RKO (cell line): ENCODE results near the gene C22orf15.

Source experiments
- DNase-seq: peaks from one replicate; pipeline ENCODE4 v3.0.0-alpha.2; 2016; ENCODE audit warnings: low spot score

Gene C22orf15

DNA sequence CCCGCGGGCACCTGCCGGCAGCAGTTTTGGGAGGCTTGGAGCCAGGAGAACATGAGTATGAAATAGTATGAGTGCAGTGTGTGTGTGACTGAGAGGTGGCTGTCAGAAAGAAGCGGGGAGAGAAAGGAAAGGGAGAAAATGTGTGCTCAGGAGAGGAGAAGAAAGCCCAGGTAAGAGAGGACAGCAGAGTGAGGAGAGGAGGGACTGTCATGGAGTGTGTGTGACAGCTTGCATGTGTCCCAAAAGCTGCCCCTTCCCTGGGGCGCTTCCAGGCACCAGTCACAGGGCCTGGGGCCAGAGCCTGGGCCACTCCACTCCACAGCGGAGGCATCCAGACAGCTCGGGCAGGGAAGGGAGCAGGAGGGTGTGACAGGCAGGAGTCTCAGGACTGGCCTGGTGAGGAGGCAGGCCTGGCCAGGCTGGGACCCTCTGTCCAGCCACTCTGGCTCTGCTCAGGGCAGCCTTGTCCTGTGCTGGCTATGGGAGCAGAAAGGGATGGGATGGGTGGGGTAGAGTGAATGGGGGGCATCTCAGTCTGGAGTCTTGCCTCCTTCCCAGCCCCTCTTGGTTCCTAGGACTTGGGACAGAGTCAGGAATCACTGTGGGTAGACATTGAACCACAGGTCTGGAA, 10.8 kb downstream of the C22orf15 start:
- no peak for DNase-seq

DNA sequence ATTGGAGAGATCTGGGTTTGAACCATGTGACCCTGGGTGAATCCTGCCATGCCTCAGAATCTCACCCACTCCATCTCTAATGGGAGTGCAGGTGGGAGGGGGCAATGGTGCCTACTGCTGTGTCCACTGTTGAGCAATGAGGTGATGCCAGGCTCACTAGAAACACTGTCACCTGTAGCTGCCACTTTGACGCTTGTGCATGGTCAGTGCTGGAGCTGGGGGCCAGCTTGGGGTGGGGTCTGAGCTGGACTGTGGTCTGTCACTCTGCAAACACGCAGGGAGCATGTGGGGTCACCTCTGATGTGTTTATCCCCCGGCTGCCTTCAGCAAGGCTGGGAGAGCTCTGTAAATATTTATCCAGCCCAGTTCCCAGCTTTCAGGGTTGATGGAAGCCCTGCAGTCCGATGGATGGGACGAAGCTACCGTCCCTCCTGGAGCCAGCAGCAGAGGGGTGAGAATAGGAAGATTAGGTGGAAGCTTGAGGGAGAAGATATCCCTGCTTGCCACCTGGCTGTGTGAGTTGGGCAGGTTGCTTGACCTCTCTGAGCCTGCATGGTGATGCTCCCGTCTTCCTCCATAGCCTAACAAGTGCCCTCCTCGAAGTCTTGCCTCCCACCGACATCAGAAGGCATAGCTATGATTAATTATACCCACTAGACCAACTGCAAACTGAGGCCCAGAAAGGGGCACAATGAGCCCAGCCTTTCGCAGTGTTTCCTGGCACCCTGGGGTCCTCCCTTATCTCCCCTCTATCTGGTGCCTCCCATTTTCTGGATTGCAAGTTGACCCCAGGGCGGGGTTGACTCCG, 11.5 kb downstream of the C22orf15 start:
- DNase-seq = no peak

DNA sequence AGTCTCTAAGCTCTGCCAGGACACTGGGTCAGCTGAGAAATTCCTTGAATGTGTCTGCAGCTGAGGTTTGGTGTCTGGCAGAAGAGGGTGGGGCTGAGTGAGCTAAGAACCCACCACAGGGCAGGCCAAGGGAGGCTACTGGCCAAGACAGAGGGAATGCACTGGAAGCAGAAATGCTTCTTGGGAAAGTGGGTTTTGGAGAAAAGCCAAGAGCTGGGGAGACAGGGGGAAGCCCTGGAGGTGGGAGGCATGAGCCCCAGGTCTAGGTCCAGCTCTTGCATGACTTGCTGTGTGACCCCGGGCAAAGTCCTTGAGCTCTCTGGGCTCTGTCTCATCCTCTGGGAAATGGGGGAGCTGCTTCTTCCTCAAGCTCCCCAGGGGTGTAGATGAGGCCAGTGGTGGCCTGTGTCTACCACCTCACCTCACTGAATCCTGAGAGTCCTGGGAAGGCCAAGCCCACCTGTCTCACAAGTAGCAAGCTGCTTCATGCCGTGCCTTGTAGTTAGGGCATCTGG, 12.2 kb downstream of the C22orf15 start:
- DNase-seq = no peak

DNA sequence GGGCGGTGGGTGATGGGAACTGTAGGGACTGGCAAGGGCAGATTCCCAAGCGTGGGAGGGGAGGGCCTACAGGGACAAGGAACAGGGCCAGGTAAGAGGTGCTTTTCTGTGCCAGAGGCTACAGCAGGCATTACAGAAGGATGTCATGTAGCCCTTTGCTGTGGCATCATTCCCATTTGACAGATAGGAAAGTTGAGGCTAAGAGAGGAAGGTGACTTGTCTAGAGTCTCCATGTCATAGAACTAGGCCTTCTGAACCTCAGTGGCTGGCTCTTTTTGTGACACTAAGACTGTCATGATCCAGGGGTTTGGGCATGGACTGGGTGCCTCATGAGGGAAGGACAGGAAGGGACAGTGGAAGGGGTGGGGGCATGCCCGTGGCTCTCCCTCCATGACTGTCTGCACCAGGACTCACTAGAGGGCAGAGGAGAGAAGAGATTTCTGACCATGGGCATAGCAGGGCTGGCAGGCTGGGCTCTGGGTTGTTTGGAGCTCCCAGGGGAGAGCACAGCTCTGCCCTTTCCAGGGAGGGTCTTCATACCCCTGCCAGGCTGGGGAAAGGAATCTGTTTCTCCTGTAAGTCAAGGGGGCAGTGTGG, 13.1 kb downstream of the C22orf15 start:
- DNase-seq = no peak

GRCh38 chr22:23777776-23778576, 15.2 kb downstream of the C22orf15 start:
- DNase-seq = no peak

- no peak for DNase-seq
Measured at GRCh38 chr22:23778577-23778900, 15.7 kb downstream of the C22orf15 start.

- DNase-seq = no peak
Measured at GRCh38 chr22:23779083-23779482, 16.3 kb downstream of the C22orf15 start.

DNA sequence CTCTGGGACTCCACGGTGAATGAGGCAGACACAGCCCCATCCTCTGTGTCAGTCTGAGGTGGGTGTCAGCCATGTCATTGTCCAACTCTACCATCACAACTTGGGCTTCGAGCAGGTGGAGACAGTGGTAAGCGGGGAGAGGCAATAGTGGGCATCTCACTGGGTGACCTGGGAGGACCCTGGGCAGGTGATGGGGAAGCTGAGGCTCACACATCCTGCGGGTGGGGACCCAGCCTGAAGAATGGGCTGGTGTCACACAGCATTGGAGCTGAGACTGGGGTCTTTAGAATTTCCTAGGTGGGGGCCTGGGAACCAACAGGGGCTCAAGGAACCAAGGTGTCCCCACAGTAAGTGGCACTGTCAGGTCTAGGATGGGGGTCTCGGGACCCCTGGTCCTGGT, 16.9 kb downstream of the C22orf15 start:
- DNase-seq = no peak

DNA sequence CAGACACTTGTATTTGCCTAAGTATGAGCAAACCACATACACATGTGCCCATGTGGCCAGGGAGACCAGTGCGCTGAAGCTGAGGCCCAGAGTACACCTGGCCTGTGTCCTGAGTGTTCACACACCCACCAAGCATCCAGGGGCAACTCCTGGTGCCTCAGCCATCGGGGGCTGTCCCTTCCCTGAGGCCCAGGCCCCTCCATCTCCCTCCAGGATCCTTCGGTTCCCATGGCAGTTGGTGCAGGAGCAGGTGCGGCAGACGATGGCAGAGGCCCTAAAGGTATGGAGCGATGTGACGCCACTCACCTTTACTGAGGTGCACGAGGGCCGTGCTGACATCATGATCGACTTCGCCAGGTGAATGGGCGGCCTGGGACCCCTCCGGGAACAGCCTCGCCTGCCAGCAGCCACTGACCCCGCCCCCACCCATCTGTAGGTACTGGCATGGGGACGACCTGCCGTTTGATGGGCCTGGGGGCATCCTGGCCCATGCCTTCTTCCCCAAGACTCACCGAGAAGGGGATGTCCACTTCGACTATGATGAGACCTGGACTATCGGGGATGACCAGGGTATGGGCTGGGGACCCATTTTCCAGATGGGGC, 17.5 kb downstream of the C22orf15 start:
- no peak for DNase-seq

DNA sequence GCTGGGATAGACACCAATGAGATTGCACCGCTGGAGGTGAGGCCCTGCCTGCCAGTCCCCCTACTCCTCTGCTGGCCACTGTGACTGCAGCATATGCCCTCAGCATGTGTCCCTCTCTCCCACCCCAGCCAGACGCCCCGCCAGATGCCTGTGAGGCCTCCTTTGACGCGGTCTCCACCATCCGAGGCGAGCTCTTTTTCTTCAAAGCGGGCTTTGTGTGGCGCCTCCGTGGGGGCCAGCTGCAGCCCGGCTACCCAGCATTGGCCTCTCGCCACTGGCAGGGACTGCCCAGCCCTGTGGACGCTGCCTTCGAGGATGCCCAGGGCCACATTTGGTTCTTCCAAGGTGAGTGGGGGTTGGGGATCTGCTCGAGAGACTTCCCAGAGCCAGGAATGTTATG, 18.3 kb downstream of the C22orf15 start:
- DNase-seq = no peak

- DNase-seq = peak; percentile 55
Measured at GRCh38 chr22:23781511-23782183, 18.9 kb downstream of the C22orf15 start.

DNA sequence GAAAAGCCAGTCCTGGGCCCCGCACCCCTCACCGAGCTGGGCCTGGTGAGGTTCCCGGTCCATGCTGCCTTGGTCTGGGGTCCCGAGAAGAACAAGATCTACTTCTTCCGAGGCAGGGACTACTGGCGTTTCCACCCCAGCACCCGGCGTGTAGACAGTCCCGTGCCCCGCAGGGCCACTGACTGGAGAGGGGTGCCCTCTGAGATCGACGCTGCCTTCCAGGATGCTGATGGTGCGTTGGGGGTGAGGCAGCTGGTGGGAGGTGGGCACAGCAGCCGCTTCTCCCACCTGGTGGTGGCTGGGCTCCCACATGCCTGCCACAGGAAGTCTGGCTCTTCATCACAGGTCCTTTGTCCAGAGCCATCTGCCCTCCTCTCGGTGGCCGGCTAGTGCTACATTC, 19.5 kb downstream of the C22orf15 start:
- no peak for DNase-seq

- DNase-seq = no peak
Measured at GRCh38 chr22:23782703-23783102, 19.9 kb downstream of the C22orf15 start.

DNA sequence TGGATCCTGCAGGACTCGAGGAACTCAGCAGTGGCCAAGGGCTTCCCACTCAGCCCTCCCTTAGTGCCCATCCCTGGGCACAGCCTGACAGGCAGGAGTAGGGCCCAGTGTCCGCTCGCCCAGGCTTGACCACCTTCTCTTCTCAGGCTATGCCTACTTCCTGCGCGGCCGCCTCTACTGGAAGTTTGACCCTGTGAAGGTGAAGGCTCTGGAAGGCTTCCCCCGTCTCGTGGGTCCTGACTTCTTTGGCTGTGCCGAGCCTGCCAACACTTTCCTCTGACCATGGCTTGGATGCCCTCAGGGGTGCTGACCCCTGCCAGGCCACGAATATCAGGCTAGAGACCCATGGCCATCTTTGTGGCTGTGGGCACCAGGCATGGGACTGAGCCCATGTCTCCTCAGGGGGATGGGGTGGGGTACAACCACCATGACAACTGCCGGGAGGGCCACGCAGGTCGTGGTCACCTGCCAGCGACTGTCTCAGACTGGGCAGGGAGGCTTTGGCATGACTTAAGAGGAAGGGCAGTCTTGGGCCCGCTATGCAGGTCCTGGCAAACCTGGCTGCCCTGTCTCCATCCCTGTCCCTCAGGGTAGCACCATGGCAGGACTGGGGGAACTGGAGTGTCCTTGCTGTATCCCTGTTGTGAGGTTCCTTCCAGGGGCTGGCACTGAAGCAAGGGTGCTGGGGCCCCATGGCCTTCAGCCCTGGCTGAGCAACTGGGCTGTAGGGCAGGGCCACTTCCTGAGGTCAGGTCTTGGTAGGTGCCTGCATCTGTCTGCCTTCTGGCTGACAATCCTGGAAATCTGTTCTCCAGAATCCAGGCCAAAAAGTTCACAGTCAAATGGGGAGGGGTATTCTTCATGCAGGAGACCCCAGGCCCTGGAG, 20.7 kb downstream of the C22orf15 start:
- DNase-seq = no peak

DNA sequence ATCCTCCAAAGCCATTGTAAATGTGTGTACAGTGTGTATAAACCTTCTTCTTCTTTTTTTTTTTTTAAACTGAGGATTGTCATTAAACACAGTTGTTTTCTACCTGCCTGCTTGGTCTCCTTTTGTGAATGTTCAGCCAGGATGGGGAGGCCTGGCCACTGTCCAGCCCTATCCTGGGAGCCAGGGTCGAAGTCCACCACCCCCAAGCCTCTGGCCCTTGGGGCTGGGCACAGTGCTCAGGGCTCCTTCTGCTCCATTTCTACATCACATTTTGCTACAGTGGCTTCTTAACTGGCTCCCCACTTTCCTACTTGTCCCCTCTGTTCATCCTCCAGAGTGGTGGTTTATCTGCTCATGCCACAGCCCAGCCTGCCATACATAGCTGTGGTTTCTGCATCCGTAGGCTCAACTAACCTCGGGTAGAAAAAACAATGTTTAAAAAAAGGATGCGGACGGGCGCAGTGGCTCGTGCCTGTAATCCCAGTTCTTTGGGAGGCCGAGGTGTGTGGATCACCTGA, 21.5 kb downstream of the C22orf15 start:
- DNase-seq = no peak

- DNase-seq = no peak
Measured at GRCh38 chr22:23786261-23786710, 23.5 kb downstream of the C22orf15 start.

GRCh38 chr22:23786752-23787599, 24.2 kb downstream of the C22orf15 start, which contains the start of gene SMARCB1:
TSS of gene SMARCB1 (plus strand) at chr22:23786966. CDS start at chr22:23787170, 204 bp downstream.
- peak; percentile 90 for DNase-seq

DNA sequence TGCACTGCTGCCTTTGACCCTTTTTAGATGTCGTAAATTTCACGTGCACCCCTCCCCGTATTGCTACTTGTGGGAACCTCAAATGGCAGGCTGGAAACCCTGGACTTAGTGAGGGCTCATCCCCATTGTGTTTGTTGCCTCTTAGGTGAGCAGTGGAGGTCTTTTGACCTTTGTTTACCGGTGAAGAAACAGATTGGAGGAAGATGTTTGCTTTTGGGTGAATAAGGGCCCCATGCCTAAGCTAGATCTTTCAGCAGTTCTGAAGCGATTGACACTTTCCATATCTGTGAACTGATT, 24.8 kb downstream of the C22orf15 start:
- no peak for DNase-seq

DNA sequence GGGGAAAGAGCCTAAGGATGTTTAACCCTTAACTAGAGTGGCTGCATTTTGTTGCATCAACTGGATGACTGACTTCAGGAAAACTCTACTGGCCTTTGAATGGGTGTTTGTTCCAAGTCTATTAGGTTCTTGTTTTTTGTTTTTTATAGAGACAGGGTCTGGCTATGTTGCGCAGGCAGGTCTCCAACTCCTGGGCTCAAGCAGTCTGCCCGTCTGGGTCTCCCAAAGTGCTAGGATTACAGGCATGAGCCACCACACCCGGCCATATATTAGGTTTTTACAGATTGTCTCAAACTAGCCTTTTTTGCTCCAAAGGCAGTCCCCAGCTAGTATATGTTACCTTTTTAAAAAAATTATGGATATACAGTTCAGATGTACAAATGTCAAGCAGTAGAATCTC, 25.1 kb downstream of the C22orf15 start:
- no peak for DNase-seq
